Measurements from ENCODE around the gene TNIP2. TPM values are rescaled to one million over a fixed set of nuclear protein-coding genes. Genes with fewer than 3 reads are reported as not detected.

The TNIP2 gene
- total RNA-seq, 1 donor = 31.5 TPM

GRCh38 chr4:2695346-2696060 lies 60.6 kb downstream of the TNIP2 start:
- TF ChIP-seq CTCF (IDR thresholded peaks at IDR 0.05; ENCODE audit: insufficient read depth, low read length) = no peak
- no peak overlapping the region for H3K4me3 ChIP-seq (ENCODE audit: low read depth, low read length)

GRCh38 chr4:2694691-2695090 lies 61.4 kb downstream of the TNIP2 start:
- TF ChIP-seq CTCF (IDR thresholded peaks at IDR 0.05; ENCODE audit: insufficient read depth, low read length) = no peak
- DNase-seq (ENCODE audit: low read depth) = no peak
- H3K4me3 ChIP-seq (ENCODE audit: low read depth, low read length) = no peak overlapping the region

More at GRCh38 chr4:2695346-2696060, 60.6 kb downstream of the TNIP2 start:
- no peak for DNase-seq (ENCODE audit: low read depth)

- no peak overlapping the region for H3K4me3 ChIP-seq (ENCODE audit: low read depth, low read length)
- TF ChIP-seq CTCF (IDR thresholded peaks at IDR 0.05; ENCODE audit: insufficient read depth, low read length) = no peak
- DNase-seq (ENCODE audit: low read depth) = no peak
Observed at GRCh38 chr4:2691952-2692435, 64.1 kb downstream of the TNIP2 start.

Other genes starting within 250 kb of the TNIP2 start
- 17.4 and 38.7 TPM in 2 replicates for gene FAM193A, start 219.7 kb downstream of the TNIP2 start, total RNA-seq (ENCODE audit: low replicate concordance)
- gene SH3BP2, start 36.7 kb upstream of the TNIP2 start, total RNA-seq (ENCODE audit: low replicate concordance) = 30.7 and 30.8 TPM in 2 replicates
- 168 and 591 TPM in 2 replicates for gene ADD1, start 87.5 kb upstream of the TNIP2 start, total RNA-seq (ENCODE audit: low replicate concordance)
- gene NOP14, start 207.1 kb upstream of the TNIP2 start, total RNA-seq (ENCODE audit: low replicate concordance) = 25.6 and 46.7 TPM in 2 replicates
- 8.6 and 16.5 TPM in 2 replicates for gene GRK4, start 207.2 kb upstream of the TNIP2 start, total RNA-seq (ENCODE audit: low replicate concordance)

Measured in fibroblast of the aortic adventitia (primary cell).